G401.6 (cell line): ENCODE measurements around the gene SYMPK.
"Not testable (repeated sequence)": the region's sequence is repeated elsewhere in the genome, so short reads cannot be mapped to it uniquely, and the experiment has no call there.

Source experiments
- FAIRE-seq: peaks from 2 replicates; lab custom pipeline; 2012; peaks lifted over from hg19 to GRCh38; lab: Jason Lieb, UNC

The SYMPK gene

DNA sequence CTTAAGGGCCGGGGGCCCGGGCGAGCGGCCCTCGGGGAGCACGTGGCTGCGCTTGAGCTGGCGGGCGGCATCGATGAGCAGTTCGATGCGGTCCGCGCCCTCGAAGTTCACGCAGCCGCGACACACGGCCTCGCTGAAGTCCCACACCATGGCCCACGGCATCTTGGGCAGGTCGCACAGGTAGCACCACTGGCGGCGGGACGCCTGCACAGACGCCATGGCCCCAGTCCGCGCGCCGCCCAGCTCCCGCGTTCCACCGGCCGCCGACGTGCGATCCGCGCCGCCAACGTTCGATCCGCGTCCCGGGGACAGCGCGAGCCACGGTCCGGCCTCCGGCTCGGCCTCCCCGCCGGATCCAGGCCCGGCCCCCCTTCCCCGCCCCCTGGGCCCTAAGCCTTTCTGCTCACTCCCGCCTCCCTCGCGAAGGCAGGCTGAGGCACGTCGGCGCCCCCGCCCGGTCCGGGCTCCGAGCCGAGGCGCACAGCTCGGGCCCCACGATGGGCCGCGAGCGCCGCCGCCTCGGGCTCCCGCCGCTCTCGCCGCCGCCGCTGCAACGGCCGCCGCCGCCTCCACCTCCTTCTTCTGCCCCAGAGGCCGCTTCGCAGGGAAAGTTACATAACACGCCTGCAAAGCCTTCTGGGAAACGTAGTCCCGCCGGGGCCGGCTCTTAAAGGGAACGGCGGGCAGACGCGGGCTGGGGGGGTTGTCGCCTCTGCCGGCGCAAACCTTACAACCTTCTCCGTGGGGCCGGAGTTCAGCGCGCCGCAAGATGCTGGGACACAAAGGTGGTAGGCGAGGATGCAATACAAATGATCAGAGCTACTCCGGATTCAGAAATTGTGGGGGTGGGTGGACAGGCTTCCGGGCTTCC, 22.8 kb upstream of the SYMPK start, which contains the start of gene IRF2BP1:
IRF2BP1 (minus strand) TSS at position 586 of the 871 bp plus-strand sequence; CDS start at position 219, 367 bp downstream.
- FAIRE-seq: no peak

- no peak for FAIRE-seq
Measured at GRCh38 chr19:45884682-45885555, 22.0 kb upstream of the SYMPK start.

DNA sequence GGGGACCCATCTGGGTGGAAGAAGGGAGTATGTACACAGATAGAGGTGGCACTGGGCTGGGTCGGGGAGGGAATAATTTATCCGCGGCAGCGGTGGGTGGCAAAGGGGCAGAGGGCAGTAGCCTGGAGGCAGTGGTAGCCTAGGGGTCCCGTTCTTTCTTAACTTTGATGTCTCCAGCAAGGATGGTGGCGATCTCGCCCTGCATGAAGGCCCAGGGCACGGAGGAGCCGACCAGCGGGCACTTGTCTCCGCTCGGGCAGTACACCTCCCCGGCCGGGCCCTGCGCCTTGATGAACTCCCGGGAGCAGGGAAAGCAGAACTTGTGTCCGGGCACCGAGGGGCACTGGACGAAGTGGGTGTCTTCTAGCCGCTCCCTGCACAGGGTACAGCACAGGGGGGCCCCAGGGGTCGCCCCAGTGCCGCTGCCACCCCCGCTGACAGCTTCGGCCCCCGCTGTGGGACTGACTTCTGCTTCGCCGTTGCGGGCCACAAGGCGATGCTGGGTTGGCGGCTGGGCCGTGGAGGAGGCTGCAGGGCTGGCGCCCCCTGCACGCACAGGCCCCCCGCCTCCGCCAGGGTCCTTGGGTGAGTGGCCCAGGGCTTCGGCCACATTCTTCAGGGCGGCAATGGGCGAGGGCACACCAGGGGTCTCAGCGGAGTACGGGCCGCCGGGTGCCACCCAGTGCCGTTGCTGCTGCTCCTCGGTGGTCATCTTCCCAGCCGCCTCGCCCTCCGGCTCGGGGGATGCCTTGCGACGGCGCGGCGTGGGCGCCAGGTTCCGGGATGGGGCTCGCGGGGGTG, 21.1 kb upstream of the SYMPK start:
- no peak for FAIRE-seq

DNA sequence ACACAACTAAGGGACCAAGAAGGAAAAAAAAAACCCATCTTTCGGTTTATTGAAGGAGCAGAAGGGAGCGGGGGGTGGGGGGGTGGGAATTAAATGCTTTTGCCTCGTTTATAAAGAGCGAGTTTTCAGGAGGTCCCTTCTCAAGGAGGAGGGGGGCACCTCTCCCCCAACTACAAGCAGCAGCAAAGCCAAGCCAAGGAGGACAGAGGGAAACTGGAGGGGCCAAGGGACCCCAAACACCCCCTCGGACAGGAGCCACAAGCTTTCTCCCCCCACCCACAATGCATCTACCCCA, 20.6 kb upstream of the SYMPK start:
- FAIRE-seq: no peak

DNA sequence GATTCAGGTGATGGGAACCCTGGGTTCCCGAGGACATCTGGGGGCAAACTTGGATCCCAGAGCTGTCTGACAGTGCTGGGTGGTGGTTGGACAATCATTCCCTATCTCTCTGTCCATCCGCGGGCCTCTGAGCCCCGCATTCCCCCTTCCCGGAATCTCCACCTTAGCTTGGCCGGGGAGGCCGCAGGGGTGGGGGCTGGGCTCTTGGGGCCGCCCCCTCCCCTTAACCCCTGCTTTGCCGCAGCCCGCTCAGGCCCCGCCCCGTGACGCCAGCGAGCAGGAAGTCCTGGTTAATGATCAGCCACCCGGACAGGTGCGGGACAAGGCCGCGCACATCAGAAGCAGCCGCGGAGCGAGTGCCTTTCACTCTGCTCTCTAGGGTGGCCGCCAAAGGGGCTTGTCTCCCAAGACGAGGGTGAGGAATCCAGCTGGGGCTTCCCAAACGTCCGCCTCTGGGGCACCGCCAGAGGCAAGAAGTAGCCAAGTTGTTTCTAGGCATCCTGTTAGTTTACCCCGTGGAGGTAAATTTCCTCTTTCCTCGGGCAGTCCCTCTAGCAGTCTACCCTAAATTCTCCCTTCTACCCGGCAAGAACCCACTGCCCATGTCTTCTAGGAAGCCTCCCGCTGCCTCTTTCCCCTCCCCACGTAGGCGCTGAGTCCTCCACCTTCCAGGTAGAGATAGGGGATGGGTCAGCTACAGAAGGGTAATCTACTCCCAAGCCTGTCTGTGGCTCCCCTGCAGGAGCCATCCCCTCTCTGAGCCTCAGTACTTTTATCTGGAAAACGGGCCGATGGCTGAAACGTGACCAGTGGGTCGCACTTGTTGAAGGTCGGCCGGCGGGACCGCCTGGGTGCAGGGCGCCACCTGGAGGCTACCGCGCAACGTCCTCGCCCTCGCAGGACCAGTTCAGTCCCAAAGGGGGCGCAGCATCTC, 20.0 kb upstream of the SYMPK start:
- FAIRE-seq: peak; percentile 3

GRCh38 chr19:45881909-45882528, 19.1 kb upstream of the SYMPK start:
- FAIRE-seq: no peak

GRCh38 chr19:45881082-45881908, 18.3 kb upstream of the SYMPK start:
- no peak for FAIRE-seq

DNA sequence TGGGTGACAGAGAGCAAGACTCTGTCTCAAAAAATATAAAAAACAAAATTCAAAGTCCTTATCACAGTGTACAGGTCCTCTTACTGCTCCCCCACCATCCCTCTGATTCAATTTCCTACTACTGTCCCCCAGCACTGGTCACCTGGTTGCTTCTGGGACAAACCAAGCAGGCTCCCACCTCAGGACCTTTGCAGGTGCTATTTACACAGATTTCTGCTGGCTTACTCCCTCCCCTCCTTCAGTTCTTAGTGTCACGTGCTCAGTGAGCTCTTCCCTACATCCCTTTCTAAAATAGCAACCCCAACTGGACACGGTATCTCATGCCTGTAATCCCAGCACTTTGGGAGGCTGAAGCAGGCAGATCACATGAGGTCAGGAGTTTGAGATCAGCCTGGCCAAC, 17.0 kb upstream of the SYMPK start:
- no peak for FAIRE-seq

DNA sequence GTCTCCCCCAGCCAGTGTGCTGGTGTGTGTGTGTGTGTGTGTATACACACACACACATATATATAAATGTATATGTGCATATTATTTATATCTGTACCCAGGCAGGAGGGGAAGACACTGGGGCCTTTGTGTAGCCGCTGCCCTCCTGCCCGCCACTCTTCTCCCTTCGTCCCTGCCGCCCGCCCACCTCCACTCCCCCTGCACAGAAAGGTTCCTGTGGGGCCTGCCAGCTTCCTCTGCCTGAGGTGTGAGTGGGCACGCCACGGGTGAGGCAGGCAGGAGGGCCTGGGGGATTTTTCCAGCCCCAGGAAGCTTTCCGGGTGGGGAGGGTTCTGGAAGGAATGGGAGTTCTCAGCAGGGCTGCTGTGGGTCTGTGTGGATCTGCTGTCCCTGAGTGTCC, 16.1 kb upstream of the SYMPK start:
- FAIRE-seq: no peak

- FAIRE-seq: no peak
Measured at GRCh38 chr19:45878043-45878794, 15.3 kb upstream of the SYMPK start.

GRCh38 chr19:45876411-45877197, 13.7 kb upstream of the SYMPK start:
- no peak for FAIRE-seq

- FAIRE-seq: no peak
Measured at GRCh38 chr19:45876161-45876410, 13.1 kb upstream of the SYMPK start.

DNA sequence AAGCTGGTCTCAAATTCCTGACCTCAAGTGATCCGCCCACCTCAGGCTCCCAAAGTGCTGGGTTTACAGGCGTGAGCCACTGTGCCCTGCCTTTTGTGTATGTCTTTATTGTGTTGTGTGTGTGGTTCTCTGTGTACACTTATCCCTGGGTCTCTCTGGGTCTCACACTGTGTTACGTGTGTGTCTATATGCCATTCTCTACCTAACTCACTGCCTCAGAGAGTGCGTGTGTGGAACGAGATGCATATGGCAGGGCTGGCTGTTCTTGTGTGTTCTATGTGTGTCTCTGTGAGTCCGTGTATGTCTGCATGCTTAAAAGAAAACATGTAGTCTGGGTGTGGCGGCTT, 11.6 kb upstream of the SYMPK start:
- FAIRE-seq: no peak

GRCh38 chr19:45873219-45873772, 10.3 kb upstream of the SYMPK start:
- no peak for FAIRE-seq

- FAIRE-seq: no peak
Measured at GRCh38 chr19:45872095-45872919, 9.4 kb upstream of the SYMPK start.

GRCh38 chr19:45870798-45871197, 7.9 kb upstream of the SYMPK start:
- no peak for FAIRE-seq

DNA sequence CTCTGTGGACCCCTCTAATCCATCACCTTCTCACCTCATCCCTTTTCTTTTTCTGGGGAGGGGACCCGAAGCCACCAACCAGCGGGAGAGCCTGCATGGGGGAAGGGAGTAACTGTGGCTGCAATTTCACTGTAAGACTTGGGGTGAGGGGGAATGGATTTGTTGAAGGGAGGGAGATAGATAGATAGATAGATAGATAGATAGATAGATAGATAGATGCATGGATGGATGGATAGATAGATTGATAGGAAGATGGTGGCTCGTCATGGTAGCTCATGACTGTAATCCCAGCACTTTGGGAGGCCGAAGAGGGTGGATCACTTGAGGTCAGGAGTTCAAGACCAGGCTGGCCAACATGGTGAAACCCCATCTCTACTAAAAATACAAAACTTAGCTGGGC, 4.3 kb upstream of the SYMPK start:
- FAIRE-seq: not testable (repeated sequence)
